BLaER1 (cell line): ENCODE measurements around the gene EEPD1.
A peak's percentile ranks its signal among the peaks of the same experiment; 100 is the strongest.
"Not testable (repeated sequence)": the region's sequence is repeated elsewhere in the genome, so short reads cannot be mapped to it uniquely, and the experiment has no call there.

ENCODE experiments used
- H3K27ac ChIP-seq: shearing (Covaris generic); formaldehyde crosslinking; 2 replicates; pipeline ENCODE4 v1.8.1; 2022
- H3K27me3 ChIP-seq: shearing (Covaris generic); formaldehyde crosslinking; 2 replicates; pipeline ENCODE4 v1.8.1; 2022
- H3K36me3 ChIP-seq: shearing (Covaris generic); formaldehyde crosslinking; 2 replicates; pipeline ENCODE4 v1.8.1; 2022
- H3K4me1 ChIP-seq: shearing (Covaris generic); formaldehyde crosslinking; 2 replicates; pipeline ENCODE4 v1.8.1; 2022
- H3K4me2 ChIP-seq: shearing (Covaris generic); formaldehyde crosslinking; 2 replicates; pipeline ENCODE4 v1.8.1; 2022
- H3K4me3 ChIP-seq: shearing (Covaris generic); formaldehyde crosslinking; 2 replicates; pipeline ENCODE4 v1.8.1; 2022
- H3K9ac ChIP-seq: shearing (Covaris generic); formaldehyde crosslinking; 2 replicates; pipeline ENCODE4 v1.8.1; 2022
- H3K9me3 ChIP-seq: shearing (Covaris generic); formaldehyde crosslinking; 2 replicates; pipeline ENCODE4 v1.8.1; 2022
- H4K20me1 ChIP-seq: shearing (Covaris generic); formaldehyde crosslinking; 2 replicates; pipeline ENCODE4 v1.8.1; 2022
- Cebpa-rat ChIP-seq: shearing (Covaris generic); IDR thresholded peaks from 2 replicates; pipeline ENCODE4 v1.8.1; 2022

The EEPD1 gene

GRCh38 chr7:36141351-36141750 lies 11.7 kb upstream of the EEPD1 start:
- Histone ChIP-seq H3K36me3 (no peaks in the 10 kb centered on the region), H4K20me1 (no peaks in the 10 kb centered on the region), H3K4me2 (no peak overlapping the region), H3K9ac (no peak overlapping the region), H3K4me3 (no peak overlapping the region), H3K27ac (no peak overlapping the region), H3K9me3 (no peaks in the 10 kb centered on the region), H3K4me1 (no peaks in the 10 kb centered on the region), H3K27me3 (no peaks in the 10 kb centered on the region)
- no peak for TF ChIP-seq Cebpa-rat

GRCh38 chr7:36141850-36142249 lies 11.2 kb upstream of the EEPD1 start:
- Histone ChIP-seq H3K9me3 (no peaks in the 10 kb centered on the region), H3K4me1 (no peaks in the 10 kb centered on the region), H3K36me3 (no peaks in the 10 kb centered on the region), H3K4me3 (no peak overlapping the region), H3K9ac (no peak overlapping the region), H3K4me2 (no peak overlapping the region), H3K27ac (no peak overlapping the region), H4K20me1 (no peaks in the 10 kb centered on the region), H3K27me3 (no peaks in the 10 kb centered on the region)
- TF ChIP-seq Cebpa-rat = no peak

GRCh38 chr7:36144189-36144588 lies 8.9 kb upstream of the EEPD1 start:
- H3K36me3 ChIP-seq = no peaks in the 10 kb centered on the region
- H3K27ac ChIP-seq = no peak overlapping the region
- H3K4me1 ChIP-seq = peaks cover 10% of the 10 kb centered on the region
- no peak overlapping the region for H3K4me2 ChIP-seq
- H3K27me3 ChIP-seq = no peaks in the 10 kb centered on the region
- H3K9ac ChIP-seq = no peak overlapping the region
- H4K20me1 ChIP-seq = no peaks in the 10 kb centered on the region
- TF ChIP-seq Cebpa-rat = no peak
- no peak overlapping the region for H3K4me3 ChIP-seq
- H3K9me3 ChIP-seq = peaks cover 8% of the 10 kb centered on the region

GRCh38 chr7:36145686-36146085 lies 7.4 kb upstream of the EEPD1 start:
- Histone ChIP-seq H3K27ac (no peak overlapping the region), H4K20me1 (no peaks in the 10 kb centered on the region), H3K36me3 (no peaks in the 10 kb centered on the region), H3K9me3 (peaks cover 8% of the 10 kb centered on the region), H3K4me1 (peaks cover 10% of the 10 kb centered on the region), H3K27me3 (no peaks in the 10 kb centered on the region), H3K9ac (no peak overlapping the region), H3K4me3 (no peak overlapping the region), H3K4me2 (no peak overlapping the region)
- TF ChIP-seq Cebpa-rat = no peak

GRCh38 chr7:36147361-36147760 lies 5.7 kb upstream of the EEPD1 start:
- Histone ChIP-seq H3K9ac (no peak overlapping the region), H3K36me3 (no peaks in the 10 kb centered on the region), H4K20me1 (no peaks in the 10 kb centered on the region), H3K27me3 (no peaks in the 10 kb centered on the region), H3K27ac (no peak overlapping the region), H3K9me3 (peaks cover 8% of the 10 kb centered on the region), H3K4me2 (peak overlapping the region; percentile 55), H3K4me3 (no peak overlapping the region), H3K4me1 (peaks cover 16% of the 10 kb centered on the region)
- no peak for TF ChIP-seq Cebpa-rat

- no peaks in the 10 kb centered on the region for H4K20me1 ChIP-seq
- no peaks in the 10 kb centered on the region for H3K27me3 ChIP-seq
- peaks cover 8% of the 10 kb centered on the region for H3K9me3 ChIP-seq
- no peak overlapping the region for H3K4me3 ChIP-seq
- TF ChIP-seq Cebpa-rat = no peak
- no peak overlapping the region for H3K9ac ChIP-seq
- peaks cover 17% of the 10 kb centered on the region for H3K4me1 ChIP-seq
- H3K4me2 ChIP-seq = no peak overlapping the region
- H3K36me3 ChIP-seq = no peaks in the 10 kb centered on the region
- no peak overlapping the region for H3K27ac ChIP-seq
Measured at GRCh38 chr7:36148422-36149065, 4.5 kb upstream of the EEPD1 start.

GRCh38 chr7:36149240-36149639 lies 3.8 kb upstream of the EEPD1 start:
- not testable (repeated sequence) for H3K27me3 ChIP-seq, H3K9me3 ChIP-seq

GRCh38 chr7:36149694-36150452 lies 3.2 kb upstream of the EEPD1 start:
- H4K20me1 ChIP-seq = no peaks in the 10 kb centered on the region
- no peaks in the 10 kb centered on the region for H3K27me3 ChIP-seq
- no peak overlapping the region for H3K4me3 ChIP-seq
- peaks cover 8% of the 10 kb centered on the region for H3K9me3 ChIP-seq
- no peak overlapping the region for H3K9ac ChIP-seq
- peaks cover 31% of the 10 kb centered on the region for H3K4me1 ChIP-seq
- H3K27ac ChIP-seq = no peak overlapping the region
- no peak overlapping the region for H3K4me2 ChIP-seq
- TF ChIP-seq Cebpa-rat = no peak
- H3K36me3 ChIP-seq = no peaks in the 10 kb centered on the region

More at GRCh38 chr7:36149240-36149639, 3.8 kb upstream of the EEPD1 start:
- H3K4me1 ChIP-seq = peaks cover 24% of the 10 kb centered on the region
- H3K36me3 ChIP-seq, H3K4me2 ChIP-seq, H3K4me3 ChIP-seq, H3K27ac ChIP-seq, H4K20me1 ChIP-seq, H3K9ac ChIP-seq: not testable (repeated sequence)

GRCh38 chr7:36151921-36152755 lies 916 bp upstream of the EEPD1 start:
- TF ChIP-seq Cebpa-rat = no peak
- no peaks in the 10 kb centered on the region for H4K20me1 ChIP-seq
- H3K4me3 ChIP-seq = peak overlapping the region; percentile 81
- H3K36me3 ChIP-seq = no peaks in the 10 kb centered on the region
- no peaks in the 10 kb centered on the region for H3K27me3 ChIP-seq
- peak overlapping the region; percentile 15; the same call in 1 of the 2 replicates for H3K27ac ChIP-seq
- peaks cover 51% of the 10 kb centered on the region for H3K4me1 ChIP-seq
- H3K4me2 ChIP-seq = peak overlapping the region; percentile 82
- H3K9me3 ChIP-seq = peaks cover 8% of the 10 kb centered on the region
- peak overlapping the region; percentile 68; the same call in 1 of the 2 replicates for H3K9ac ChIP-seq
